Peyer's patch (tissue), 4 donors: ENCODE measurements around the gene MLXIP. TPM values are rescaled to one million over a fixed set of nuclear protein-coding genes. Genes with fewer than 3 reads are reported as not detected.

Experiments used
- DNase-seq, 3 donors: peaks; one replicate each; pipeline ENCODE4 v3.0.0-alpha.2; 2017 to 2019
- H3K27ac ChIP-seq, 4 donors: fragments of 200-600 bp; sonication (generic); one replicate each; pipeline ENCODE4 v1.5.1; 2016 to 2019
- H3K27me3 ChIP-seq, 2 donors: fragments of 200-600 bp; sonication (generic); one replicate each; pipeline ENCODE4 v1.5.1; 2019
- H3K36me3 ChIP-seq, 3 donors: fragments of 200-600 bp; sonication (generic); one replicate each; pipeline ENCODE4 v1.5.1; 2016 to 2019
- H3K4me1 ChIP-seq, 4 donors: fragments of 200-600 bp; sonication (generic); one replicate each; pipeline ENCODE4 v1.5.1; 2016 to 2019
- H3K4me3 ChIP-seq, 4 donors: fragments of 200-600 bp; sonication (generic); 1 replicate in 3 of 4; 2 replicates in 1 of 4; pipeline ENCODE4 v1.5.1; 2016 to 2019; ENCODE audit warnings: mild to moderate bottlenecking in 1 of 4
- H3K9me3 ChIP-seq, 4 donors: fragments of 200-600 bp; sonication (generic); one replicate each; pipeline ENCODE4 v1.5.1; 2016 to 2019; ENCODE audit warnings: mild to moderate bottlenecking in 1 of 4
- POLR2A ChIP-seq, 2 donors: fragments of 450-650 bp; IDR thresholded peaks; one replicate each; pipeline ENCODE4 v1.5.1; 2017; ENCODE audit warnings: antibody characterized with exemption in 2 of 2, mild to moderate bottlenecking in 2 of 2, moderate library complexity in 2 of 2
- total RNA-seq, 4 donors: library from RNA; depleted of rRNA; stranded (reverse); fragments of >200 nt; gene quantifications; one replicate each; pipeline ENCODE4 v1.1.0, GENCODE V29; 2016
- TF ChIP-seq, protein P1 (sequence below), 6 experiments: fragments of 450-650 bp in 4 of 6; fragments of 200-600 bp in 2 of 6; sonication (generic) in 1 of 6; IDR thresholded peaks; one replicate each; pipeline ENCODE4 v1.5.1; 2017 to 2019; ENCODE audit warnings: antibody characterized with exemption in 6 of 6, mild to moderate bottlenecking in 3 of 6, moderate library complexity in 1 of 6

Gene MLXIP
- total RNA-seq, 4 donors from 2014 or later: 41.5 to 157 (median 98.3) TPM

DNA sequence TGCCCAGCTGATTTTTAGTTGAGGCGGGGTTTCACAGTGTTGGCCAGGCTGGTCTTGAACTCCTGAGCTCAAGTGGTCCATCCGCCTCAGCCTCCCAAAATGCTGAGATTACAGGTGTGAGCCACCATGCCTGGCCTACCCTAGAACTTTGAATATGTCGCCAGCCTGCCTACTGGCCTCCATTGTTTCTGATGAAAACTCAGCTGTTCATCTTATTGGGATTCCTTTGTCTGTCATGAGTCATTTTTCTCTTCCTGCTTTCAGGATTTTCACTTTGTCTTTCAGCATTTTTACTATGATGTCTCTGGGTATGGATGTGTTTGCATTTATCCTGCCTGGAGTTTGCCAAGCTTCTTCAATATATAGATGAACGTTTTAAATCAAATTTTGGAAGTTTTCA is 116.8 kb downstream of the MLXIP start:
- Histone ChIP-seq H3K36me3 (no peaks in the 10 kb centered on the region), H3K27ac (no peak overlapping the region), H3K4me3 (no peak overlapping the region), H3K9me3 (no peaks in the 10 kb centered on the region), H3K27me3 (no peaks in the 10 kb centered on the region), H3K4me1 (no peaks in the 10 kb centered on the region)
- TF ChIP-seq POLR2A (IDR thresholded peaks at IDR 0.05): no peak
- TF ChIP-seq, protein P1, sequence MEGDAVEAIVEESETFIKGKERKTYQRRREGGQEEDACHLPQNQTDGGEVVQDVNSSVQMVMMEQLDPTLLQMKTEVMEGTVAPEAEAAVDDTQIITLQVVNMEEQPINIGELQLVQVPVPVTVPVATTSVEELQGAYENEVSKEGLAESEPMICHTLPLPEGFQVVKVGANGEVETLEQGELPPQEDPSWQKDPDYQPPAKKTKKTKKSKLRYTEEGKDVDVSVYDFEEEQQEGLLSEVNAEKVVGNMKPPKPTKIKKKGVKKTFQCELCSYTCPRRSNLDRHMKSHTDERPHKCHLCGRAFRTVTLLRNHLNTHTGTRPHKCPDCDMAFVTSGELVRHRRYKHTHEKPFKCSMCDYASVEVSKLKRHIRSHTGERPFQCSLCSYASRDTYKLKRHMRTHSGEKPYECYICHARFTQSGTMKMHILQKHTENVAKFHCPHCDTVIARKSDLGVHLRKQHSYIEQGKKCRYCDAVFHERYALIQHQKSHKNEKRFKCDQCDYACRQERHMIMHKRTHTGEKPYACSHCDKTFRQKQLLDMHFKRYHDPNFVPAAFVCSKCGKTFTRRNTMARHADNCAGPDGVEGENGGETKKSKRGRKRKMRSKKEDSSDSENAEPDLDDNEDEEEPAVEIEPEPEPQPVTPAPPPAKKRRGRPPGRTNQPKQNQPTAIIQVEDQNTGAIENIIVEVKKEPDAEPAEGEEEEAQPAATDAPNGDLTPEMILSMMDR (IDR thresholded peaks at IDR 0.05): no peak
- no peak for DNase-seq

Other genes starting within 250 kb of the MLXIP start
- gene HPD, start 219.9 kb upstream of the MLXIP start, total RNA-seq: not detected
- 10 to 100 TPM; 33.1 to 47.7 (median 37.8) TPM for gene PSMD9, start 190.0 kb upstream of the MLXIP start, total RNA-seq
- 1 to 10 TPM in 1 of 4 donors, under 1 TPM in 2, not detected in 1; 0.67 to 1.1 (median 0.95) TPM for gene CFAP251, start 160.2 kb upstream of the MLXIP start, total RNA-seq
- 10 to 100 TPM in 1 of 4 donors, 1 to 10 TPM in 3; 3.3 to 23.9 (median 4.4) TPM for gene BCL7A, start 56.9 kb upstream of the MLXIP start, total RNA-seq
- not detected for gene IL31, start 95.5 kb downstream of the MLXIP start, total RNA-seq
- gene LRRC43, start 104.4 kb downstream of the MLXIP start, total RNA-seq: not detected
- gene B3GNT4, start 125.0 kb downstream of the MLXIP start, total RNA-seq: under 1 TPM in 1 of 4 donors, not detected in 3; 0.70 TPM
- 10 to 100 TPM; 51.3 to 64.1 (median 56.1) TPM for gene DIABLO, start 147.3 kb downstream of the MLXIP start, total RNA-seq
- gene VPS33A, start 187.7 kb downstream of the MLXIP start, total RNA-seq: 10 to 100 TPM; 13.1 to 18.2 (median 16.7) TPM